HG03432 (cell line): ENCODE data around the gene CPNE2.

ENCODE experiments used
- ATAC-seq: cut with Tn5 transposase; IDR thresholded peaks from one replicate; pipeline ENCODE4 v1.9.1; 2021; ENCODE audit warnings: mild to moderate bottlenecking, moderate library complexity; ENCODE audit not compliant: unreplicated experiment

The CPNE2 gene

DNA sequence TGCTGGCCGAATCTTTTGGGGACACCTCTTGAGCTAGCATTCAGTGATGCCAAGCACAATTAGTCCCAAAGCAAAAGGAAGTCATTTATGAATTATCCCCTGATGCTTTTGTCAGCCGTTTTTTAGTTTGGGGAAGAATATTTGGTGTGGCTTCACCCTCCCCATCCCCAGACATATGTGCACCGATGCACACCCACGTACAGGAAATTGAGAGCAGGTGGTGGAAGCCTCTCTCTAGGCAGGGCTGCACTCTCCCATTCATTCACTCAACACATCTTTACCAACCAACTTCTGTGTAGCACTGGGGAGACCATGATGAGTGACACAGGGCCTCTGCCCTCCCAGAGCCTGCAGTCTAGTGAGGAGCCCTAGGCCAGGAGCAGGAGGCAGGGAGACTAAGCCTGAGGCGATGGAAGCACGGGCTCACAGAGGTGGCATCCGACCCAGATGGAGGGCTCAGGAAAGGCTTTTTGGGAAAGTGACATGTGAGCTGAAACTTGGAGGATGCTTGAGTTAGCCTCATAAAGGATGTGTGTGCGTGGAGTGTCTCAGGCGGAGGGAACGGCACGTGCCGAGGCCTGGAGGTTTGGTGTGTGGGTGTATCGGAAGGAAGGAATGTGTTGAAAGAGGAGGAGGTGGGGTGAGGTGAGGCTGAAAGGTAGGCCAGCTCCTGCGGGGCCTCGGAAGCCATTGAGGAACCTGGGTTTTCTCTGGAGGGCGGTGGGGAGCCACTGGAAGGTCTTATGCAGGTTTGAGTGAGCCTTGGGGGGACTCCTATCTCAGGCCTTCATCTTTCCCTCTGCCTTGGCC is 49.6 kb downstream of the CPNE2 start:
- ATAC-seq = peak; percentile 64

DNA sequence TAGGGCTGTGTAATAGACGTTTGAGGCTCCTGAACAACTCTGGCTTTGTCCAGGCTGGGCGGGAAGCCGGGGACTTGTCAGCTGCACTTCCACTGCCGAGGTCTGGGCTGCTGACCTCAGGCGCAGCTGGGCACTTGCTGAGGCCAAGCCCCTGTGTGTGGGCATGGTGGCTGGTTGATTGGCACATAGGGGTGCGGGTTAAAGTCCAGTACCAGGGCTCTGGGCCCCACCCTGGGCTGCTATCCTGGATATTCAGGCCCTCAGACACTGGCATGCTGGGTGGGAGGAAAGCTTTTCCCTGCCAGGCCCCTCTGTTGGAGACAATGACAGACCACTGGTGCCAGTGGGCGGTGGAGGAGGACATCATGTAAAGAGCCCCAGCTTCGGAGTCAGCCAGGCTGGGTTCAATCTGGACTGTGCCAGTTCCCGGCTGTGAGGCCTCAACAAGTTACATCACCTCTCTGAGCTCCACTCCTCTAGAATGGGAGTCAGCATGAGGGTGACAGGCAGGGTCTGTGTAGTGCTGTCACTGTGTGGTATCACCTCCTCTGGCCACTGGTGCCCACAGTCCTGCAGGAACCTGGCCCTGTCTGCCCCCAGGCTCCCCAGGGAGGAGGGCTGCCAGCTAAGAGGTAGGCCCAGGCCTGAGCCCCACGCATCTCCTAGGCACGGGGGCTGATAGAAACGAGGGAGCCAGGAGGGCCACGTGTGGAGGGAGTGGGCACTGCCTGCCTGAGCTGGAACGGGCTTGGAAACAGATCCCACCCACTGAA is 51.0 kb downstream of the CPNE2 start:
- no peak for ATAC-seq

DNA sequence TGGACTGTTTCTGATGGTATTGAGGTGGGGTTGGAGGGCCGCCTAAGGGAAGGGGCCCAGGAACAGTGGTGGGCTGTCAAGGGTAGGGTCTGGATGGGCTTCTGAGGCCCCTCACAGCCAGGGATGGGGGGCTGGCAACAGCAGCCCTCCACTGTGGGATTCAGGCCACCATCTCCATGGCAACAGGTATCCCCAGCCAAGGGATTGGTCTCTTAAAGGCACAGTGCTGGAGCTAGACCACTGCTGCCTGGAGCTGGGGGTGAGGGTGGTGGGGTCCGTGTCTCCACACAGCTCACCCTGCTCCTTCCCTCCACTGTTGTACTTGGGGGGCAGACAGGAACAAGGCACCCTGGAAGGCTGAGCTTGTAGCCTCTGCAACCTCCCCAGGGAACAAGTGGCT is 51.6 kb downstream of the CPNE2 start:
- no peak for ATAC-seq

DNA sequence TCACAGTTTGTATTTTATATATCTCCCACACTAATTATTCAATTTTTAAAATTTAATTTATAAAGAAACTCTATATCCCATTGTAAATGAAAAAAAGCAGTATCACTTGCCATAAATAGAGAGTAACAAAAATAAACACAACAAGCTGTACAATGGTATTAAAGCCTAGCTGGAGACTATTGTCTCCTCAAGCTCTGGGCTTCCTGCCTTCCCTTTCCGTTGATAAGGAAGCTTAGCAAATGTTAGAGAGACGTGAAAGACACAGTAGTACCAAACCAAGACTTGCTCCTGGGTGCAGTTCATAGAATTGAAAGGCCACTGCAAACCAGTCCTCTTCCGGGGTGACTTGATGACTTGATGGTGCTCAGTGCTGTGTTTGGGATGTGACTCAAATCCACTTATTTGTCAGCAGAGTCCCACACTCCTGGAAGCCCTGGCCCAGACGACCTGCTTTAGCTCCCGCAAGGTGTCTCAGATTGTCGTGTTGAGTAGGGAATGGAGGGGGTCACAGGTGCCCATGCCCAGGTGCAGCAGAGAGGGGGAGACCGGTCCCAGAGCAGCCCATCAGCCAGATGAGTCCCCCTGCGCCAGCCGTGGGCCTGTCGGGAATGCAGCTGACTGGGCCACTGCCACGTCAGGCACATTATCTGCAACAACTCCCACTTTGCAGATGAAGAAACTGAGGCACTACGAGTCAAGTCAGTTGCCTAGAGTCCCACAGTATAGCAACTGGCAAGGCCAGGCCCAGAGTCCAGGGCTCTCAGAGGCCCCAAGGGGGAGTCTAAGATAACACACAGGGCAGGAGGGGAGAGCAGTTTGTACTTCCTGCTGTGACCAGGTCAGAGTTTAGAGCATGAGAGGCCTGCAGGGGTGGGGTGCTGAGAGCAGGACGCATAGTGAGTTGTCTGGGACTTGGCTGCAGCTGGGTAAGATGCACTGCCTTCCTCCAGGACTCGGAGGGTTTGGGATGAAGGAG is 53.0 kb downstream of the CPNE2 start:
- no peak for ATAC-seq

DNA sequence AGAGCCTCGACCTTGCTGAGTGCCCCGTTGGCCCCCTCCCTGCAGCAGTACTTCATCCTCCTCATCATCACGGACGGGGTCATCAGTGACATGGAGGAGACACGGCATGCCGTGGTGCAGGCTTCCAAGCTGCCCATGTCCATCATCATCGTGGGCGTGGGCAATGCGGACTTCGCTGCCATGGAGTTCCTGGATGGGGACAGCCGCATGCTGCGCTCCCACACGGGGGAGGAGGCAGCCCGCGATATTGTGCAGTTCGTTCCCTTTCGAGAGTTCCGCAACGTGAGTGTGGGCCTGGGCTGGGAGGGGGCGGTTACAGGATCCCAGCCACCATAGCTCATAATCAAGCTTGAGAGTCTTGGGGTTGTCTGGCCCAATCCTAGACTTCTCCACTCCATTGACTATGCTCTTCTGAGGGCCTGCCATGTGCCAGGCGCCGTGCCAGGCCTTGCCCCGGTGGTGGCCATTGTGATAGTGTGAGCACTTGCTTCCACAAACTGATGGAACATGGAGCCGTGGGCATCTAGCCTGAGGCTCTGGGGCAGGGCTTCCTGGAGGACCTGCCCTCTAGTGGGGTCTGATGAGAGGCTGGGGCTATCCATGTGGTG is 53.8 kb downstream of the CPNE2 start:
- no peak for ATAC-seq

DNA sequence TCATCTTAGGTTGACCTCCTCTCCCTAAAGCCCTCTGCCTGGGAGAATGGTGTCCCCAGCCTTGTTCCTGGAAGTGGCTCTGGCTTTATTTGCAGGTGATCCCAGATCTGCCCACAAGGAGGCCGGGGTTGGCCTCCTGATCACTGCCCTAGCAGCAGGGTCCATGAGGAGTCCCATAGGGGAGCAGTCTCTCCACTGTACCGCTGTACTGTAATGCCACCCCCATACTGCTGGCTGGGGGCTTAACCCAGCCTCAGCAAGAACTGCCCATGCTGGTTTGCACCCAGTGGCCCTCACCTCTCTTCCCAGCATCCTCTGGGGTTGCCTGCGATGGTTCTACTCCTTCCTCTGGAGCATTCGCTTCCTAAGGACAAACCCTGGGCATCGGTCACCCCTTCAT is 54.4 kb downstream of the CPNE2 start:
- no peak for ATAC-seq

DNA sequence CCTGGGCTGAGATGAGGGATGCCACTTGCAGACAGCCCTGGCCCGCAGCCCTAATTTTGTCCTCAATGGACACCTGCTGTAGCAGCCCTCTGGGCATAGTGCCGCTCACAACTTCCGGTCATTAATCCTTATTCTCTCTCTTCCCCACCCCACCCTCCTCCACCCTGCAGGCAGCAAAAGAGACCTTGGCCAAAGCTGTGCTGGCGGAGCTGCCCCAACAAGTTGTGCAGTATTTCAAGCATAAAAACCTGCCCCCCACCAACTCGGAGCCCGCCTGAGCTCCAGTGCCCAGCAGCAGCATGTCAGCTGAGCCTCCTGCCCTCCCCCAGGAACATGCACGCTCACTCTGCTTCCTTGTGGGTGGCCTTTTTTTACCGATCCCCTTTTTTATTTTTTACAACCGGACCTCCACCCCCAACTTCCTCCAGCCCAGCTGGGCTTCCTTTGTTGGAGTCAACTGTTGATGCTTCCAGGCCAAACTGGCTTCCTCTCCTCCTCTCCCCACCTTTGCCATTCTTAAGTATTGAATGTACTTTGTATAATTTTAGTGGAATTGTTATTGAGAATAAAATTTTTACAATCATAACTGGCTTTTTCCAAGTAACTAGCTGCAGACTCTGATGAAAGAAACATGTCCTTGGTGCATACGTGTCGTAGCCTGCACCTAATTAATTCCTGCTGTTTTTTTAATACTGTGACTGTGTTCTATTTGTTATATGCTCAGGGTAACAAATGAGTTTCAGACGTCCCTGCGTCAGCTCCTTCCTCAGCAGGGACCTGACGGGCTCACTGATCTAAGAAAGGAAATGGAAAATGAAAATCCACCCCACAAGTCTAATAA is 55.2 kb downstream of the CPNE2 start:
- ATAC-seq = no peak

DNA sequence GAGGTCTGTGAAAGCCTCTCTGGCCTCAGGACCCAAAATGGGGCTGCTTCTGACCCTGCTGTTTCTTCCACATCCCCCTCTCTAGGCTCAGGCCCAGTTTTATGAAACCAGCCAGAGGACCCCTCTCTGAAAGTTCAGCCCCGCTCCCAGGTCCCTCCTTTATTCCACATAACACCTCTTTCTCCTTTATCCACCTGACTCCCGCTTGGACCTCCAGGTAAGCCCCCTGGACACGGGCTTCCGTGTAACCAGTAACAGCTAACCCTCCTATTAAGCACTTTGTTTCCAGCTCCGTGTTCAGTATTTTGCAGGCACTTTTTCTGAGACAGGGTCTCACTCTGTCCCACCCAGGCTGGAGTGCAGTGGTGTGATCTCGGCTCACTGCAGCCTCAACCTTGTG is 56.1 kb downstream of the CPNE2 start:
- ATAC-seq = no peak

DNA sequence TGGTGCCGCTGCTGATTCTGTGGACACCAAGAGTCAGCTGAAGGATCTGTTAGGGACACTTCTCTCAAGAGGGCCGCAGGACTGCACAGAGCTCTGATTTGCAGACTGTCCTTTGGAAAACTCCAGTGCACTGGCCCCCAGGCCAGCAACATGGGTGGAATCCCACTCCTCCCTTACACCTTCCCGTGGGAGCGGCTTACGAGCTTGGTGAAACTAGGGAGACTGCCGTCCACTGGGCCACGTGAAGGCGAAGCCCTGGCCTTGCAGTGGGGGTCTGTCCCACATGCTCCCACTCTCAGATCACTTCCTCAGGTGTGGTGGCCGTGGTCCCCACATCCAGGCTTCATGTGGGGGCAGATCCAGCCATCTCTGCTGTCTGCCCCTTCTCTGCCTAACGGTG is 57.0 kb downstream of the CPNE2 start:
- ATAC-seq = no peak

DNA sequence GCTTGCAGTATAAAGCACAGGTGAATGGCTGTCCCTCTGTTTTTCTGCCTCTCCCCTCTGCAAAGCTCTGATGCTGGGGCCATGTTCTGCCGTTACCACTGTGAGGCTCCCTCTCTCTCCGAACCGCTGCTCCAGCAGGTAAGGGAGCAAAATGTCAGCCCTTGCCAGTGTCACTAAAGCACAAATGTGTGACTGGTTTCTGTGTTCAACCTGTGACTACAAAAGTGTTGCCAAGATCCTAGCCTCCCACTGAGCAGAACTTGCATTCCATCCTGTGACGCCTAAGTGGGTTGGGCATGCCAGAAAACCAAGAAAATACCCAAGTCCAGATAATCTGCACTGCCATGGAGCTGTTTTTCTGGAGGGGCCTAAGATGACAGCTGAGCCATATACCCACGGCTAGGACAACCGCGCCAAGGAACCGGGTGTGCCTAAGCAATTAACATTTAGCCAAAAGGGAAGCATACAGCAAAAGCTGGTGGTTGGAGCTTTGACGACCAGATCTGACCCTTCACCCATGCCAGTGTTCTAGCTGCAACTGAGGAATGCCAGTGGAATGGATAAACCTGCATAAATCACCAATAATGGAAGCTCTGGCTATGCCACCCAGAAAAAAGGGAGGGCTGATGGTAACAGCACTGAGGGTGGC is 58.4 kb downstream of the CPNE2 start:
- no peak for ATAC-seq

DNA sequence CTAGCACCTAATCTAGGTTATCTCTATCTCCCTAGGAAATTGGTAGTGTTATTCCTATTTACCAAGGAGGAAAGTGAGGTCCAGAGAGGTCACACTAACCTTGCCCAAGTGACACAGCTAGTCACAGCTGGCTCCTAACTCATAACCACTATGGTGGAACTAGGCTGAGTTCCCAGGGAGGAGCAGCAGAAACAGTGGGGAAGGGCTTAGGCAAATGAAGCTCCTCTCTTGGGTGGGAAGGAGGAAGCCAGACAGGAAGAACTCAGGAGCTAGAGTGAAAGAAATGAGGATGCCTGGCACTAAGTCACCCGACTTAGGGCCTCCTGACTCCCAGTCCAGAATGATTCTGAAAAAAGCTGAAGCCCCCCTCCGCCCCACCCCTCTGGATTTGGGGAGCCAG is 59.0 kb downstream of the CPNE2 start:
- no peak for ATAC-seq

DNA sequence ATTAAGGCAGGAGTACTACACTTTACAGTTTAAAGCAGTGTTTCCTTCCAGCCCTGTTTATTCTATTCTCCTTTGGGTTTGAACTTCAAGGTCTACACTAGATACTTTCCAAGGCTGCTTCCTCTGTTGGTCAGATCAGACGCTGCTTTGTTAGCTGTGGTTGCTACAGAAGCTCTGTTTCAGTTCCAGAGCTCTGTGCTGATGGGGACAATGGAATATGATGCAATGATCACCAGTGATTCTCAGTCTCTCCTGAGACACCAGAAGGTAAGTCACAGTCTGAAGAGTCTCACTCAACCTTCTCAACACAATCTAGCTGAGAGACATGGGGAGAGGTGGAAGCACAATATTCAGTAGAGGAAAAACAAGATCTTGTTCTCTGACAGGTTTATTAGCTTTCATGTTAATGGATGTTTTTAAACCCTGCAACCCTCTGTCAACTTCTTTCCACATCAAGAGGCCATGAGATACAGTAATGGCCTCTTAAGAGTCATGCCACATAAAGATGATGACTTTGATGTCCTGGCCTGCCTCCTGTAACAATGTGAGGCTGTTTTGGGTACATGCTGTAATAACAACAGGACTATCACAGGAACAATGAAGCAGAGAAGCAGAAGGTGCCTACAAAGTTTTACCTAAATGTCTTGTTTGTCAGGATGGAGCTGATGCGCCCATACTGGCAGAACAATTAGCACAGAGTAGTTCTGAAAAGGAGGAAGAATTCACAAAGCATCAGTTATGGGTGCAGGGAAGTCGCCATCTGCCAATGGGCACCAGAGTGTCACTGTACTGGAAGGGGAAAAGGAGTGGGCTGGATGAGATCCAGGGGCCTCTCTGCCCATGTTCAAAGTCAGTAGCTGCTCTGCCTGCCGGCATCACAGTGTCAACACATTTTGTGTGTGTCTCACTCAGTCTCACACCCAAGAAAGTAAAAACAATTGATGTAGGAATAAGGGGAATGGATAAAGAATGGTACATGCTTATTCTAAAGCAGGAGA is 60.0 kb downstream of the CPNE2 start:
- no peak for ATAC-seq

DNA sequence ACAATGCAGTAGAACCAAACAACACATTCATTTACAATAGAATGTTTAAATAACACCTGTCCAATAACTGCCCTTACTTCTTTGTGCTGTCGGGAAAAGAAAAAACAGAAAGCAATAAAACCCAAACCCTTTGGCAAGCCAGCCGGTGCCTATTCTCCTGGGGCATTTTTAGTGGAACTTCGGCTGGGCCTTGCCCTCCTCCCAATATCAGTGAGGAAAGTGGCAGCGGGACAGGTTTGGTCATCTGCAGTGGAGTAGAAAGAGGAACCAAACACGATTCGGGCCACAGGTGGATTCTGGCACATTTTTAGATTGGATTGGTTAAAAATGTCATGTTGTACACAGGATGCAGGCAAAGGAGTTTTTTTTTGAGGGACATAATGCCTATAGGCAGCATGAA is 61.5 kb downstream of the CPNE2 start:
- no peak for ATAC-seq

DNA sequence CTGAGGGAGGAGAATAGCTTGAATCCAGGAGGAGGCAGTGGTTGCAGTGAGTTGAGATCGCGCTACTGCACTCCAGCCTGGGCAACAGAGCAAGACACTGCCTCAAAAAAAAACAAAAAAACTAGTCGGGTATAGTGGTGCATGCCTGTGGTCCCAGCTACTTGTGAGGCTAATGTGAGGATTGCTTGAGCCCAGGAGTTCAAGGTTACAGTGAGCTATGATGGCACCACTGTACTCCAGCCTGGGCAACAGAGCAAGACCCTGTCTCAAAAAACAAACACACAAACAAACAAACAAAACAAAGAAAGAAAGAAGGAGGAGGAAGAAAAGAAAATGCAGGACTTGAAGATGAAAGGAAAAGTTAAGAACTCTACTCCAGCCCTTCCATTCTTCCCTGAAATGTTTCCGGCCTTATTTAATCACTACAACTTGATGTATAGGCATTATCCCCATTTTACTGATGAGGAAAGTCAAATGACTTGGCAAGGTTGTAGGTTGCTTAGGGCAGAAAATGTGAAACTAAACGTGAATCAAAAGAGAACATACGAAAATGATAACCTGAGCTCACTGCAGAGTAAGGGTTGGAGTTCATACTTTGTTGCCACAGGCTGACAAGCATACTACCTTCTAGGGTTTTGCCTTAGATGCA is 63.4 kb downstream of the CPNE2 start:
- ATAC-seq = no peak

DNA sequence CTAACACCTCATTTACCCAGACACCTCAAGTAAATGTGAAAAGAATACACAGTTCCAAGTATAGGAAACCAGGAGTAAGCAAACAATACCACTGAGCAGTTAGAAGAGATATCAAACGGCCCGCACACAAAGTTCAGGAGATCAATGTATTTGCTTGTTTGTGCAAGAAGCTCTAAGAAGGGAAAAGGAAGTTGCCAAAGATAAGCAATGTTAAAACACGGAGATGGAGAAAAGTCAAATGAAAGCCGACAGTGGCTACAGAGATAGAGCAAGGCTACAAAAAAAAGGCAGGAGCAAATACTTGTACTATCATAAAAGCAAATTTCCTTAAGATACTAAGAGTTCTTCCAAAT is 63.9 kb downstream of the CPNE2 start:
- ATAC-seq = no peak

DNA sequence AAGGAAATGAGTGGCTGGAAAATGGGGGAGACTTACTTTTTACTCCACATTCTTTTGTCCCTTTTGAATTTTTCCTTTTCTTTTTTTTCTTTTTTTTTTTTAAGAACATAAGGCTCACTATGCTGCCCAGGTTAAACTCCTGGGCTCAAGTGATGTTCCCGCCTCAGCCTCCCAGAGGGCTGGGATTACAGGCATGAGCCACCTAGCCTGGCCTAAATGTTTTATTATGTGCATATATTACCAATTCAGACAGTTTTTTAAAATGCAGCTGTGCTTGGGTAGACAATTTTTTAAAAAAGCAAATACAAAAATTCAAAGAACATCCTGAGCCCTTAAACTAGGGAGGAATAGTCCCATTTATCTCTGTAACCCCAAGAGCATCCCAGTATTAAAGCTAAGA is 65.2 kb downstream of the CPNE2 start:
- ATAC-seq = no peak

DNA sequence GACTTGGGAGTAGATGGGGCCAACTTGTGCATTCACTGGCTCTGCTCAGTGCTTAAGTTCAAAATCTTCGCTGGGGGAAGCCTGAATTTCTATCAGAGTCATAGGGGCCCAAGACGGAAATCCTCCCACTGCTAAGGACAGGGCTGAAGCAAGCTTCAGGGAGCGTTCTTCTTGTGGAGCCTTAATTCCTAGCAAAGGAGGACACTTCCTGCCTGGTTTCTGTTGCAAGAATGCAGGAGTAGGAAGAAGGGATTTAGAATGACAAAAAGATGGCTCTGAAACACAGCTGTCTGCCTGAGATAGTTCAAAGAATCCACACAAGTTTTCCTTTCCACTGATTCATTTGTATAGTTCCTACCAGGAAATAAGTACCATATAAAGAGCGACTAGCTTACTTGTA is 67.1 kb downstream of the CPNE2 start:
- no peak for ATAC-seq

DNA sequence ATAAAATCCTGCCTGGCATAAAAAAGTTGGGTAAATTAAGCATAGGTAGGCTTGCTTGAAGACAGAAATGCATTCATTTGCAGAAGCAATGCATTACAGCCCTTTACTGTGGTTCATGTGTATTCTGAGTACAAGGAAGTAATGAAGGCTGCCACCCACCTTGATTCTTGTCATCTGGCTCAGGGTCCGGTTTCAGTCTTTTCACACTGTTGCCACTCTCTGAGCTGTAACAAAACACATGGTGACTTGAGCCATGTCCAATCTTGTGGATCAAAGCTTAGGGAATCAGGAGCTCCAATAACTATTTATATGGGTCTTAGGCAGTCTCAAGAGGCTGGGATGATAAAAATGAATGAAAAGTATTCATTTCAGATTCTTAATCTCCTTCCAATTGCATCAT is 71.5 kb downstream of the CPNE2 start:
- no peak for ATAC-seq
